Smooth muscle cell (in vitro differentiated cells): ENCODE measurements around the gene NTM. TPM values are rescaled to one million over a fixed set of nuclear protein-coding genes. Genes with fewer than 3 reads are reported as not detected.

Experiments
- DNase-seq: peaks from one replicate; lab custom pipeline; 2025; ENCODE audit not compliant: unreplicated experiment; lab: John Stamatoyannopoulos, UW
- H2AFZ ChIP-seq: fragments of 200-600 bp; sonication (generic); 2 replicates; pipeline ENCODE4 v1.6.0; 2016; ENCODE audit warnings: antibody characterized with exemption, low read depth, mild to moderate bottlenecking
- H3F3A ChIP-seq: fragments of 200-600 bp; sonication (generic); 2 replicates; pipeline ENCODE4 v1.6.0; 2017; ENCODE audit warnings: antibody characterized with exemption, low read depth
- H3K27ac ChIP-seq: fragments of 200-600 bp; sonication (generic); 2 replicates; pipeline ENCODE4 v1.5.1; 2016; ENCODE audit warnings: low read depth, mild to moderate bottlenecking
- H3K27me3 ChIP-seq: fragments of 200-600 bp; sonication (generic); 2 replicates; pipeline ENCODE4 v1.6.1; 2016; ENCODE audit warnings: low read depth, mild to moderate bottlenecking
- H3K36me3 ChIP-seq: fragments of 200-600 bp; sonication (generic); 2 replicates; pipeline ENCODE4 v1.5.1; 2016; ENCODE audit warnings: low read depth
- H3K4me1 ChIP-seq: fragments of 200-600 bp; sonication (generic); 2 replicates; pipeline ENCODE4 v1.5.1; 2016; ENCODE audit warnings: low read depth
- H3K4me2 ChIP-seq: fragments of 200-600 bp; sonication (generic); 2 replicates; pipeline ENCODE4 v1.6.0; 2016; ENCODE audit warnings: mild to moderate bottlenecking
- H3K4me3 ChIP-seq: fragments of 200-600 bp; sonication (generic); 2 replicates; pipeline ENCODE4 v1.5.1; 2016; ENCODE audit warnings: mild to moderate bottlenecking
- H3K79me2 ChIP-seq: fragments of 200-600 bp; sonication (generic); 2 replicates; pipeline ENCODE4 v1.6.0; 2016; ENCODE audit warnings: low read depth, mild to moderate bottlenecking
- H3K9ac ChIP-seq: fragments of 200-600 bp; sonication (generic); 2 replicates; pipeline ENCODE4 v1.6.0; 2016; ENCODE audit warnings: low read depth
- H3K9me3 ChIP-seq: fragments of 200-600 bp; sonication (generic); replicated peaks from 2 replicates; pipeline ENCODE4 v1.5.1; 2016; ENCODE audit warnings: low read depth
- H4K20me1 ChIP-seq: fragments of 200-600 bp; sonication (generic); 2 replicates; pipeline ENCODE4 v1.6.0; 2016; ENCODE audit warnings: low read depth
- WGBS: methylation state at CpG from one replicate; pipeline ENCODE4 v1.1.7; 2016; ENCODE audit warnings: low lambda C conversion rate; 5-methylcytosine and 5-hydroxymethylcytosine counted together
- polyA plus RNA-seq: library from polyadenylated mRNA; unstranded; fragments of >200 nt; fragmentation: Nextera tagmentation; extraction: Ambion mirVana; gene quantifications from 2 replicates; pipeline ENCODE4 v1.2.1, GENCODE V29; 2016
- total RNA-seq: library from RNA; depleted of rRNA; stranded (reverse); fragments of >200 nt; gene quantifications from 2 replicates; pipeline ENCODE4 v1.2.3, GENCODE V29; 2014
- TF ChIP-seq, protein P1 (sequence below): fragments of 200-600 bp; sonication (generic); IDR thresholded peaks from 2 replicates; pipeline ENCODE4 v1.5.1; 2017; ENCODE audit warnings: borderline replicate concordance, mild to moderate bottlenecking, antibody characterized with exemption; ENCODE audit not compliant: insufficient read depth, poor library complexity, severe bottlenecking

The NTM gene
- total and polyA plus RNA-seq, 2 experiments from 2014 or later: 68.9 to 123 TPM

GRCh38 chr11:131759140-131759539 is 388.7 kb downstream of the NTM start:
- no peaks in the 10 kb centered on the region for H3K27me3 ChIP-seq
- peak overlapping the region; percentile 93 for H3K27ac ChIP-seq
- H3K9ac ChIP-seq: peak overlapping the region; percentile 56
- H3F3A ChIP-seq: peaks cover 8% of the 10 kb centered on the region
- no peak overlapping the region for H3K4me3 ChIP-seq
- H3K79me2 ChIP-seq: no peaks in the 10 kb centered on the region
- no peak for DNase-seq
- H3K9me3 ChIP-seq: no peaks in the 10 kb centered on the region
- no peaks in the 10 kb centered on the region for H4K20me1 ChIP-seq
- TF ChIP-seq, protein P1, sequence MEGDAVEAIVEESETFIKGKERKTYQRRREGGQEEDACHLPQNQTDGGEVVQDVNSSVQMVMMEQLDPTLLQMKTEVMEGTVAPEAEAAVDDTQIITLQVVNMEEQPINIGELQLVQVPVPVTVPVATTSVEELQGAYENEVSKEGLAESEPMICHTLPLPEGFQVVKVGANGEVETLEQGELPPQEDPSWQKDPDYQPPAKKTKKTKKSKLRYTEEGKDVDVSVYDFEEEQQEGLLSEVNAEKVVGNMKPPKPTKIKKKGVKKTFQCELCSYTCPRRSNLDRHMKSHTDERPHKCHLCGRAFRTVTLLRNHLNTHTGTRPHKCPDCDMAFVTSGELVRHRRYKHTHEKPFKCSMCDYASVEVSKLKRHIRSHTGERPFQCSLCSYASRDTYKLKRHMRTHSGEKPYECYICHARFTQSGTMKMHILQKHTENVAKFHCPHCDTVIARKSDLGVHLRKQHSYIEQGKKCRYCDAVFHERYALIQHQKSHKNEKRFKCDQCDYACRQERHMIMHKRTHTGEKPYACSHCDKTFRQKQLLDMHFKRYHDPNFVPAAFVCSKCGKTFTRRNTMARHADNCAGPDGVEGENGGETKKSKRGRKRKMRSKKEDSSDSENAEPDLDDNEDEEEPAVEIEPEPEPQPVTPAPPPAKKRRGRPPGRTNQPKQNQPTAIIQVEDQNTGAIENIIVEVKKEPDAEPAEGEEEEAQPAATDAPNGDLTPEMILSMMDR: no peak
- H2AFZ ChIP-seq: no peak overlapping the region
- peaks cover 7% of the 10 kb centered on the region for H3K4me1 ChIP-seq
- peak overlapping the region; percentile 42 for H3K4me2 ChIP-seq
- WGBS: 37% methylated on average over 2 of the region's 2 CpGs
- no peaks in the 10 kb centered on the region for H3K36me3 ChIP-seq

DNA sequence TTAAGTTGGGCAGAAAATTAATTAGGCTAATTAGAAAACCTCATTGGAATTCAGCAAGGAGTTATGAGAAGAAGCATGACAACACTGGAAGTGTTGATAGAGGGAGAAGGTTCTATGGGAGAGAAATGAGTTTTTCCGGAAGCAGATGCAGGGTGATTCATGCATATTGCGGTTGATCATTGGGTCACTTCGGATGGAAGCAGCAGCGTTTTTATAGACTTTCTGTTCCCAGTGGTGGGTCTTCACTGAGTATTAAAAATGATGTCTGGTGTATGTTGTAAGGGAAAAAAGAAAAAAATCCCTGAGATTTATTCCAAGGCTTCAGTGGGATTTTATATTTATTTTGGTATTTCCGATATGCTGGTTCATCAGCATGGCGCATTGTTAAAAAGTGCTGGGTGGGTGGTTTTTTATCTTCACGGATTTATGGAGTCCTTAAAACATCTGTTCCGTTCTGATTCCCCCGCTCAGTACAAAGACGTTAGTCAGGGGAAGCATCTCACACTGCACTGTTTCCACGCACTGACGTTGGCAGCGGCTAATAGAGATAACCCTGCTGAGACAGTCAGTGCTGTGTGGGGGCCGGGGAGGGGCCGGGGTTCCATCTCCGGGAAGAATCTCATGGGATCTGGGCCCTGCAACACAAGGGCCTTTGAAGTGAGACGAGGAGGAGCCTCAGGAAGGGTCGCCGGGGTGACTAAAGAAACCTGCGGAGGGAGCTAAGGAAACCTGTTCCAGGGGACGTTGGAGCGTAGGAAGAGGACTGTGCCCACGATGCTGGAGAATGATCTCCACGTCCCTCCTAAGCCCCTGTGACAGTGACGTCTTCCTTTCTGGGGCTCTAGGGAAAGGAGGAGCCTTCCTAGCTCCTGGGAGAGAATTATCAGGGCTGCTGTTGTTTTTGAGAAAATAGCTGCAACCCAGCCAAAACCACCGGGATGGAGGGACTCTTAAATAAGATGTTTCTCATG is 390.0 kb downstream of the NTM start:
- H4K20me1 ChIP-seq: no peaks in the 10 kb centered on the region
- H3K36me3 ChIP-seq: no peaks in the 10 kb centered on the region
- no peaks in the 10 kb centered on the region for H3K27me3 ChIP-seq
- TF ChIP-seq, protein P1: peak; percentile 11
- WGBS: 11% methylated on average over 26 of the region's 26 CpGs
- no peak overlapping the region for H3K4me3 ChIP-seq
- peak overlapping the region; percentile 72 for H3K4me2 ChIP-seq
- peak overlapping the region; percentile 93 for H3K27ac ChIP-seq
- H3K4me1 ChIP-seq: peaks cover 7% of the 10 kb centered on the region
- H3K79me2 ChIP-seq: no peaks in the 10 kb centered on the region
- peak; percentile 50 for DNase-seq
- H3K9me3 ChIP-seq: no peaks in the 10 kb centered on the region
- peaks cover 8% of the 10 kb centered on the region for H3F3A ChIP-seq
- no peak overlapping the region for H2AFZ ChIP-seq
- peak overlapping the region; percentile 69 for H3K9ac ChIP-seq

GRCh38 chr11:131762346-131763110 is 392.1 kb downstream of the NTM start:
- no peak for DNase-seq
- H3K9me3 ChIP-seq: no peaks in the 10 kb centered on the region
- H3K36me3 ChIP-seq: no peaks in the 10 kb centered on the region
- no peaks in the 10 kb centered on the region for H4K20me1 ChIP-seq
- H3K4me3 ChIP-seq: no peak overlapping the region
- no peak overlapping the region for H3K4me2 ChIP-seq
- H3K9ac ChIP-seq: no peak overlapping the region
- no peaks in the 10 kb centered on the region for H3K27me3 ChIP-seq
- TF ChIP-seq, protein P1: no peak
- 94% methylated on average over 17 of the region's 17 CpGs for WGBS
- peaks cover 7% of the 10 kb centered on the region for H3K4me1 ChIP-seq
- no peak overlapping the region for H3K27ac ChIP-seq
- H3F3A ChIP-seq: peaks cover 8% of the 10 kb centered on the region
- no peaks in the 10 kb centered on the region for H3K79me2 ChIP-seq
- no peak overlapping the region for H2AFZ ChIP-seq
